IMR-90 (cell line): ENCODE data around the gene HAAO. TPM values are rescaled to one million over a fixed set of nuclear protein-coding genes. Genes with fewer than 3 reads are reported as not detected.

Source experiments
- ATAC-seq: fragments of 200-7000 bp; cut with Tn5 transposase; 2 replicates; pipeline ENCODE4 v1.9.1; 2020; ENCODE audit warnings: low read depth, mild to moderate bottlenecking, moderate library complexity
- BruUV-seq: library from RNA; stranded (reverse); fragments of 400-500 nt; replicated peaks from 2 replicates; lab custom pipeline; 2021; lab: Mats Ljungman, UMichigan
- CTCF ChIA-PET: fragments of 300-600 bp; formaldehyde crosslinking; extraction: SDS; loops from one replicate; lab custom pipeline; 2021; ENCODE audit warnings: antibody characterized with exemption; lab: Yijun Ruan, JAX
- POLR2A ChIA-PET: fragments of 300-600 bp; sonication (Branson Sonifier 250); formaldehyde crosslinking; loops from one replicate; lab custom pipeline; 2022; ENCODE audit warnings: antibody characterized with exemption; ENCODE audit not compliant: unreplicated experiment; lab: Charles Lee
- DNase-seq: peaks from one replicate; pipeline ENCODE4 v3.0.0; 2013
- H2AFZ ChIP-seq: replicated peaks from 2 replicates; pipeline ENCODE3; 2013; ENCODE audit warnings: low read length, mild to moderate bottlenecking; ENCODE audit not compliant: poor library complexity
- H2AK5ac ChIP-seq: 2 replicates; pipeline ENCODE4 v1.6.1; 2013; ENCODE audit warnings: low read depth, low read length, inconsistent platforms
- H2AK9ac ChIP-seq: replicated peaks from 2 replicates; pipeline ENCODE3; 2013; ENCODE audit warnings: mild to moderate bottlenecking, low read depth, low read length, moderate library complexity; ENCODE audit not compliant: poor library complexity
- H2BK120ac ChIP-seq: 2 replicates; pipeline ENCODE4 v1.6.1; 2013; ENCODE audit warnings: low read depth, low read length, inconsistent platforms
- H2BK15ac ChIP-seq: 3 replicates; pipeline ENCODE4 v1.6.1; 2013; ENCODE audit warnings: low read depth, low read length, inconsistent platforms
- H2BK20ac ChIP-seq: 2 replicates; pipeline ENCODE4 v1.6.1; 2013; ENCODE audit warnings: low read depth, mild to moderate bottlenecking, inconsistent platforms, low read length, moderate library complexity
- H2BK5ac ChIP-seq: 2 replicates; pipeline ENCODE4 v1.6.1; 2013; ENCODE audit warnings: mild to moderate bottlenecking, low read depth, low read length, inconsistent platforms; ENCODE audit not compliant: poor library complexity, severe bottlenecking
- H3K14ac ChIP-seq: replicated peaks from 2 replicates; pipeline ENCODE4 v1.6.1; 2013; ENCODE audit warnings: low read depth, low read length, inconsistent platforms
- H3K18ac ChIP-seq: 2 replicates; pipeline ENCODE4 v1.6.1; 2013; ENCODE audit warnings: low read depth, low read length, control low read depth
- H3K23ac ChIP-seq: 2 replicates; pipeline ENCODE4 v1.6.1; 2013; ENCODE audit warnings: low read depth, low read length, inconsistent platforms
- H3K27ac ChIP-seq: 2 replicates; pipeline ENCODE4 v1.5.1; 2013; ENCODE audit warnings: mild to moderate bottlenecking, control low read depth, low read length; ENCODE audit not compliant: insufficient read depth
- H3K27me3 ChIP-seq: 2 replicates; pipeline ENCODE4 v1.6.1; 2013; ENCODE audit warnings: low read length; ENCODE audit not compliant: control insufficient read depth, insufficient read depth
- H3K36me3 ChIP-seq: 2 replicates; pipeline ENCODE4 v1.6.1; 2013; ENCODE audit warnings: low read length, mixed read lengths; ENCODE audit not compliant: control insufficient read depth, insufficient read depth
- H3K4ac ChIP-seq: 2 replicates; pipeline ENCODE4 v1.6.1; 2013; ENCODE audit warnings: low read depth, low read length, inconsistent platforms
- H3K4me1 ChIP-seq: 2 replicates; pipeline ENCODE4 v1.6.1; 2013; ENCODE audit warnings: low read length, mixed read lengths; ENCODE audit not compliant: control insufficient read depth, insufficient read depth
- H3K4me2 ChIP-seq: 2 replicates; pipeline ENCODE4 v1.6.1; 2013; ENCODE audit warnings: low read depth, mild to moderate bottlenecking, control low read depth, low read length, moderate library complexity
- H3K4me3 ChIP-seq: 2 replicates; pipeline ENCODE4 v1.5.1; 2013; ENCODE audit warnings: low read depth, mild to moderate bottlenecking, control low read depth, low read length, moderate library complexity; ENCODE audit not compliant: insufficient read depth
- H3K56ac ChIP-seq: 2 replicates; pipeline ENCODE4 v1.6.1; 2013; ENCODE audit warnings: low read length, inconsistent platforms; ENCODE audit not compliant: insufficient read depth; ENCODE audit errors: extremely low read depth
- H3K79me1 ChIP-seq, 2 experiments: 2 replicates each; pipeline ENCODE4 v1.6.1; 2013; ENCODE audit warnings: low read length in 2 of 2, inconsistent platforms in 1 of 2, low read depth in 1 of 2
- H3K9ac ChIP-seq: 2 replicates; pipeline ENCODE4 v1.6.1; 2013; ENCODE audit warnings: low read depth, low read length, control low read depth
- H3K9me1 ChIP-seq: 2 replicates; pipeline ENCODE4 v1.6.1; 2013; ENCODE audit warnings: low read length, inconsistent platforms; ENCODE audit not compliant: insufficient read depth
- H3K9me3 ChIP-seq: 2 replicates; pipeline ENCODE4 v1.6.1; 2013; ENCODE audit warnings: low read length; ENCODE audit not compliant: control insufficient read depth, insufficient read depth
- H4K20me1 ChIP-seq: 2 replicates; pipeline ENCODE4 v1.6.1; 2013; ENCODE audit warnings: low read length, inconsistent platforms; ENCODE audit not compliant: insufficient read depth
- H4K5ac ChIP-seq: 2 replicates; pipeline ENCODE4 v1.6.1; 2013; ENCODE audit warnings: mild to moderate bottlenecking, low read depth, low read length, control low read depth
- H4K8ac ChIP-seq, 2 experiments: 2 replicates each; pipeline ENCODE4 v1.6.1; 2013; ENCODE audit warnings: low read depth in 2 of 2, low read length in 2 of 2, control low read depth in 1 of 2, inconsistent platforms in 1 of 2
- H4K91ac ChIP-seq: 2 replicates; pipeline ENCODE4 v1.6.1; 2013; ENCODE audit warnings: low read depth, low read length, inconsistent platforms; ENCODE audit not compliant: insufficient read depth
- BHLHE40 ChIP-seq: fragments of 150-350 bp; IDR thresholded peaks from 2 replicates; pipeline ENCODE4 v1.6.1; 2016; ENCODE audit warnings: mild to moderate bottlenecking, low read depth, low read length
- CHD1 ChIP-seq: IDR thresholded peaks from 2 replicates; pipeline ENCODE4 v1.6.1; 2012; ENCODE audit warnings: low read depth, low read length, improper control_type of control experiment
- FOS ChIP-seq: fragments of 150-350 bp; IDR thresholded peaks from 2 replicates; pipeline ENCODE4 v1.6.1; 2016; ENCODE audit warnings: low read depth, low read length
- MAFK ChIP-seq: IDR thresholded peaks from 2 replicates; pipeline ENCODE4 v1.6.1; 2012; ENCODE audit warnings: low read depth, low read length, improper control_type of control experiment
- MAZ ChIP-seq: IDR thresholded peaks from 2 replicates; pipeline ENCODE4 v1.6.1; 2012; ENCODE audit warnings: low read depth, mild to moderate bottlenecking, low read length, improper control_type of control experiment, moderate library complexity, borderline replicate concordance
- NFE2L2 ChIP-seq: fragments of 150-350 bp; IDR thresholded peaks from 2 replicates; pipeline ENCODE4 v1.6.1; 2016; ENCODE audit warnings: low read depth, mild to moderate bottlenecking, low read length
- POLR2A ChIP-seq: IDR thresholded peaks from 2 replicates; pipeline ENCODE4 v1.6.1; 2012; ENCODE audit warnings: mild to moderate bottlenecking, low read depth, low read length
- RAD21 ChIP-seq: IDR thresholded peaks from 2 replicates; pipeline ENCODE4 v1.6.1; 2012; ENCODE audit warnings: low read length, improper control_type of control experiment
- SMC3 ChIP-seq: fragments of 150-350 bp; IDR thresholded peaks from 2 replicates; pipeline ENCODE4 v1.6.1; 2016; ENCODE audit warnings: low read depth, mild to moderate bottlenecking, antibody characterized with exemption, low read length, moderate library complexity
- WGBS, 2 experiments: methylation state at CpG; one replicate each; pipeline versions ENCODE4 v1.1.5 to v1.1.7; 2013; ENCODE audit warnings: missing lambda C conversion rate in 2 of 2; ENCODE audit not compliant: insufficient read length in 1 of 2; ENCODE audit errors: extremely low coverage in 2 of 2; 5-methylcytosine and 5-hydroxymethylcytosine counted together
- dilution Hi-C: fragments of 300-500 bp; cut with HindIII; formaldehyde crosslinking; loops from one replicate; pipeline ENCODE4 v1.14.3; 2018; ENCODE audit warnings: low sequenced_read_pairs; ENCODE audit not compliant: unreplicated experiment
- in situ Hi-C: fragments of 300-500 bp; cut with MboI; formaldehyde crosslinking; loops from 3 replicates; pipeline ENCODE4 v1.14.3; 2019; ENCODE audit warnings: low sequenced_read_pairs, inconsistent platforms, mixed read lengths
- intact Hi-C: fragments of 100-400 bp; cut with micrococcal nuclease; formaldehyde crosslinking; loops from 2 replicates; pipeline ENCODE4 v1.10.0; 2022
- polyA plus RNA-seq, 3 experiments: library from polyadenylated mRNA; depleted of rRNA; stranded (reverse); fragments of >200 nt; gene quantifications; 2 replicates each; pipeline ENCODE4 v1.2.3, GENCODE V29; 2012; ENCODE audit warnings: low replicate concordance in 1 of 3
- total RNA-seq: library from RNA; depleted of rRNA; stranded (reverse); fragments of >200 nt; gene quantifications from 2 replicates; pipeline ENCODE4 v1.2.3, GENCODE V29; 2012
- TF ChIP-seq, protein P1 (sequence below): fragments of 150-350 bp; IDR thresholded peaks from 2 replicates; pipeline ENCODE4 v1.6.1; 2017; ENCODE audit warnings: mild to moderate bottlenecking, antibody characterized with exemption, low read length, low read depth
- TF ChIP-seq, protein P2 (sequence below): conservative IDR thresholded peaks from 2 replicates; pipeline ENCODE4 v1.5.1; 2012; ENCODE audit warnings: mild to moderate bottlenecking, low read depth, low read length, improper control_type of control experiment
- TF ChIP-seq, protein P3 (sequence below): fragments of 150-350 bp; IDR thresholded peaks from 2 replicates; pipeline ENCODE4 v1.6.1; 2016; ENCODE audit warnings: low read depth, mild to moderate bottlenecking, low read length, moderate library complexity, borderline replicate concordance

Gene HAAO
- total and polyA plus RNA-seq, 2 of the 4 experiments (the other 2 are of a cell fraction) = 0.05 to 0.18 TPM

DNA sequence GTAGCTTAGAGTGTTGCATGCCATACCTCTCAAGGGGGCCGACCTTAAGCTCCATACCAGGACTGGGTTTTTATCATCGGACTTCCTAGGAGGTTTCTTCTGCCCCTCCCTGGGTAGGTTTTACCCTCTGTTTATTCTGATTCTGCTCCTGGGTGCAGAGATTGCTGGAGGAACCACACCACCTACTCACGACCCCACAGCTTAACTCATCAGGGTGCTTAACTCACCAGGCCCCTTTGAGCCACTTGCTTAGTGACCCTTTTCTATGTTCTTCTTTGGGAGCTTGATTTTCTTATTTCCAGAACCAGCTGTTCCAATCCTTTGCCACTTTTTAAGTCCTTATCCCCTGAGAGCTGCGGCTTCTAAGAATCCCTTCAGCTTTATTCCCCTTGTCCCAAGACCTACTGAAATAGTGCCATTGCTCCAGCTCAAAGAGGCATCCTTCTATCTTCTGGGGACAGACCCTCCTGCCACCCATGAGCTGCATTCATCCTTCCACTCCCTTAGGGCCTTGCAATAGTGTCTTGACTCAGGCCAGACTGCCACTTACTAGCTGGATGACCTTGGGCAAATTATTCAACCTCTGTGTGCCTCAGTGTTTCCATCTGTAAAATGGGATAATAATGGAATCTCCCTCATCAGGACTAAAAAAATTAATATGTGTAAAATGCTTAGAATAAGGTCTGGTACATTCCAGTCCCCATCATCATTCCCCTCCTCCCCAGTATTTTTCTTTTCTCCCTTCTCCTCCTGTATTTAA, 34.2 kb downstream of the HAAO start:
- Histone ChIP-seq H3K27me3 (no peaks in the 10 kb centered on the region; the same call in 1 of the 2 replicates), H2AK5ac (no peak overlapping the region), H2BK15ac (no peak overlapping the region), H3K14ac (no peak overlapping the region), H2BK5ac (no peak overlapping the region), H2BK20ac (no peak overlapping the region), H2AK9ac (no peak overlapping the region), H3K36me3 (peaks cover 3% of the 10 kb centered on the region; the same call in 1 of the 2 replicates), H4K91ac (no peak overlapping the region), H3K56ac (no peak overlapping the region), H3K4me3 (no peak overlapping the region), H2AFZ (no peak overlapping the region), H3K4ac (no peak overlapping the region), H2BK120ac (no peak overlapping the region), H4K5ac (no peak overlapping the region), H3K79me1 (no peaks in the 10 kb centered on the region), H3K9me3 (no peaks in the 10 kb centered on the region), H3K4me2 (no peak overlapping the region), H4K8ac (no peak overlapping the region), H3K9me1 (peaks cover 6% of the 10 kb centered on the region; the same call in 1 of the 2 replicates), H3K4me1 (no peaks in the 10 kb centered on the region), H3K18ac (no peak overlapping the region), H3K27ac (no peak overlapping the region), H4K20me1 (no peaks in the 10 kb centered on the region), H3K9ac (no peak overlapping the region), H3K23ac (no peak overlapping the region)
- ChIA-PET POLR2A (no interaction called here), CTCF (no interaction called here)
- intact Hi-C loops = no loop called here
- WGBS, 2 experiments = no CpG with 5 or more reads among the region's 4 CpGs
- no peak for TF ChIP-seq SMC3
- no peak for TF ChIP-seq POLR2A
- TF ChIP-seq, protein P1, sequence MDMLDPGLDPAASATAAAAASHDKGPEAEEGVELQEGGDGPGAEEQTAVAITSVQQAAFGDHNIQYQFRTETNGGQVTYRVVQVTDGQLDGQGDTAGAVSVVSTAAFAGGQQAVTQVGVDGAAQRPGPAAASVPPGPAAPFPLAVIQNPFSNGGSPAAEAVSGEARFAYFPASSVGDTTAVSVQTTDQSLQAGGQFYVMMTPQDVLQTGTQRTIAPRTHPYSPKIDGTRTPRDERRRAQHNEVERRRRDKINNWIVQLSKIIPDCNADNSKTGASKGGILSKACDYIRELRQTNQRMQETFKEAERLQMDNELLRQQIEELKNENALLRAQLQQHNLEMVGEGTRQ = no peak
- TF ChIP-seq, protein P2, sequence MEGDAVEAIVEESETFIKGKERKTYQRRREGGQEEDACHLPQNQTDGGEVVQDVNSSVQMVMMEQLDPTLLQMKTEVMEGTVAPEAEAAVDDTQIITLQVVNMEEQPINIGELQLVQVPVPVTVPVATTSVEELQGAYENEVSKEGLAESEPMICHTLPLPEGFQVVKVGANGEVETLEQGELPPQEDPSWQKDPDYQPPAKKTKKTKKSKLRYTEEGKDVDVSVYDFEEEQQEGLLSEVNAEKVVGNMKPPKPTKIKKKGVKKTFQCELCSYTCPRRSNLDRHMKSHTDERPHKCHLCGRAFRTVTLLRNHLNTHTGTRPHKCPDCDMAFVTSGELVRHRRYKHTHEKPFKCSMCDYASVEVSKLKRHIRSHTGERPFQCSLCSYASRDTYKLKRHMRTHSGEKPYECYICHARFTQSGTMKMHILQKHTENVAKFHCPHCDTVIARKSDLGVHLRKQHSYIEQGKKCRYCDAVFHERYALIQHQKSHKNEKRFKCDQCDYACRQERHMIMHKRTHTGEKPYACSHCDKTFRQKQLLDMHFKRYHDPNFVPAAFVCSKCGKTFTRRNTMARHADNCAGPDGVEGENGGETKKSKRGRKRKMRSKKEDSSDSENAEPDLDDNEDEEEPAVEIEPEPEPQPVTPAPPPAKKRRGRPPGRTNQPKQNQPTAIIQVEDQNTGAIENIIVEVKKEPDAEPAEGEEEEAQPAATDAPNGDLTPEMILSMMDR = no peak
- TF ChIP-seq NFE2L2 = no peak
- TF ChIP-seq BHLHE40 = no peak
- TF ChIP-seq RAD21 = no peak
- TF ChIP-seq FOS = no peak
- TF ChIP-seq, protein P3, sequence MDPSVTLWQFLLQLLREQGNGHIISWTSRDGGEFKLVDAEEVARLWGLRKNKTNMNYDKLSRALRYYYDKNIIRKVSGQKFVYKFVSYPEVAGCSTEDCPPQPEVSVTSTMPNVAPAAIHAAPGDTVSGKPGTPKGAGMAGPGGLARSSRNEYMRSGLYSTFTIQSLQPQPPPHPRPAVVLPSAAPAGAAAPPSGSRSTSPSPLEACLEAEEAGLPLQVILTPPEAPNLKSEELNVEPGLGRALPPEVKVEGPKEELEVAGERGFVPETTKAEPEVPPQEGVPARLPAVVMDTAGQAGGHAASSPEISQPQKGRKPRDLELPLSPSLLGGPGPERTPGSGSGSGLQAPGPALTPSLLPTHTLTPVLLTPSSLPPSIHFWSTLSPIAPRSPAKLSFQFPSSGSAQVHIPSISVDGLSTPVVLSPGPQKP = no peak
- TF ChIP-seq CHD1 = no peak
- TF ChIP-seq MAZ = no peak
- TF ChIP-seq MAFK = no peak
- no TSS peak for BruUV-seq
- dilution Hi-C loops = no loop called here
- ATAC-seq = no peak
- in situ Hi-C loops = no loop called here
- no peak for DNase-seq
